K562 (cell line): ENCODE results near the gene PRKAG1. TPM values are rescaled to one million over a fixed set of nuclear protein-coding genes. Genes with fewer than 3 reads are reported as not detected.

Experiments used
- ATAC-seq: fragments of 200-7000 bp; cut with Tn5 transposase; 3 replicates; pipeline ENCODE4 v1.9.1; 2020; ENCODE audit warnings: moderate library complexity
- BruUV-seq: library from RNA; stranded (reverse); fragments of 400-500 nt; replicated peaks from 2 replicates; lab custom pipeline; 2021; lab: Mats Ljungman, UMichigan
- CTCF ChIA-PET: fragments of 300-600 bp; formaldehyde crosslinking; extraction: SDS; loops from one replicate; lab custom pipeline; 2021; ENCODE audit warnings: low intra/inter-chr PET ratio; lab: Yijun Ruan, JAX
- POLR2A ChIA-PET: fragments of 300-600, 350-650 bp; sonication (Branson Sonifier 250); formaldehyde crosslinking; extraction: SDS; loops from one replicate; lab custom pipeline; 2021; ENCODE audit warnings: antibody characterized with exemption, inconsistent platforms; lab: Yijun Ruan, JAX
- DNase-seq, 4 experiments: peaks; one replicate each; pipeline versions ENCODE4 v3.0.0 to v3.0.0-alpha.2; 2011 to 2018; ENCODE audit warnings: low spot score in 3 of 4, mixed read lengths in 3 of 4; ENCODE audit errors: extremely low read depth in 1 of 4
- FAIRE-seq: peaks from 2 replicates; lab custom pipeline; 2011; peaks lifted over from hg19 to GRCh38; lab: Jason Lieb, UNC
- H2AFZ ChIP-seq: 2 replicates; pipeline ENCODE4 v1.6.0; 2011; ENCODE audit warnings: low read depth, low read length, control low read depth, inconsistent platforms
- H3K27ac ChIP-seq: fragments of 200-600 bp; 3 replicates; pipeline ENCODE4 v1.8.0; 2011; ENCODE audit warnings: low read depth, mild to moderate bottlenecking, control low read depth, inconsistent platforms, low read length, moderate library complexity, mixed read lengths; ENCODE audit errors: extremely low read depth
- H3K27me3 ChIP-seq, 2 experiments: fragments of 300-600 bp in 1 of 2; 2 replicates in 1 of 2; 3 replicates in 1 of 2; pipeline versions ENCODE4 v1.6.0 to v1.8.0; 2011; ENCODE audit warnings: inconsistent platforms in 2 of 2, low read length in 2 of 2, mild to moderate bottlenecking in 1 of 2, mixed read lengths in 1 of 2, moderate library complexity in 1 of 2; ENCODE audit not compliant: control insufficient read depth in 2 of 2, insufficient read depth in 2 of 2
- H3K36me3 ChIP-seq: fragments of 300-600 bp; 3 replicates; pipeline ENCODE4 v1.8.0; 2011; ENCODE audit warnings: mild to moderate bottlenecking, low read length, inconsistent platforms; ENCODE audit not compliant: control insufficient read depth, insufficient read depth
- H3K4me1 ChIP-seq, 2 experiments: fragments of 200-600 bp in 1 of 2; replicated peaks in 1 of 2; 2 replicates in 1 of 2; 3 replicates in 1 of 2; pipeline versions ENCODE4 v1.5.1 to v1.8.0; 2011; ENCODE audit warnings: inconsistent platforms in 2 of 2, low read length in 2 of 2, mild to moderate bottlenecking in 1 of 2, mixed read lengths in 1 of 2, moderate library complexity in 1 of 2; ENCODE audit not compliant: control insufficient read depth in 2 of 2, insufficient read depth in 2 of 2
- H3K4me2 ChIP-seq: 2 replicates; pipeline ENCODE4 v1.6.1; 2011; ENCODE audit warnings: low read length, control low read depth, inconsistent platforms, mixed read lengths; ENCODE audit not compliant: insufficient read depth
- H3K4me3 ChIP-seq: fragments of 200-600 bp; sonication (generic), shearing (Covaris generic); 2 replicates; pipeline ENCODE4 v1.5.1; 2016; ENCODE audit warnings: control low read depth, inconsistent platforms
- H3K79me2 ChIP-seq: fragments of 200-600 bp; 3 replicates; pipeline ENCODE4 v1.8.0; 2011; ENCODE audit warnings: low read length, inconsistent platforms; ENCODE audit not compliant: control insufficient read depth, insufficient read depth
- H3K9ac ChIP-seq, 2 experiments: 2 replicates each; pipeline versions ENCODE4 v1.6.0 to v1.6.1; 2011; ENCODE audit warnings: low read depth in 2 of 2, low read length in 2 of 2, control low read depth in 1 of 2, inconsistent platforms in 1 of 2, mild to moderate bottlenecking in 1 of 2, mixed read lengths in 1 of 2; ENCODE audit not compliant: insufficient read depth in 1 of 2
- H3K9me1 ChIP-seq: one replicate; pipeline ENCODE4 v1.6.0; 2011; ENCODE audit warnings: inconsistent platforms, mild to moderate bottlenecking, low read length, moderate library complexity; ENCODE audit not compliant: control insufficient read depth, insufficient read depth
- H3K9me3 ChIP-seq: replicated peaks from 2 replicates; pipeline ENCODE4 v1.5.1; 2011; ENCODE audit warnings: low read depth, low read length, inconsistent platforms; ENCODE audit not compliant: control insufficient read depth, insufficient read depth
- H4K20me1 ChIP-seq: replicated peaks from 2 replicates; pipeline ENCODE4 v1.6.1; 2011; ENCODE audit warnings: low read length, inconsistent platforms, mixed read lengths; ENCODE audit not compliant: control insufficient read depth, insufficient read depth
- RHOXF2B ChIP-seq: fragments of 250-450 bp; sonication (Bioruptor Pico); conservative IDR thresholded peaks from 2 replicates; pipeline ENCODE4 v1.5.1; 2021
- SMC3 ChIP-seq: conservative IDR thresholded peaks from 2 replicates; pipeline ENCODE4 v1.6.1; 2011; ENCODE audit warnings: low read depth, low read length, improper control_type of control experiment; ENCODE audit not compliant: insufficient read depth
- ZNF407 ChIP-seq: fragments of 450-650 bp; IDR thresholded peaks from 2 replicates; pipeline ENCODE4 v1.6.1; 2016; ENCODE audit warnings: low read depth
- WGBS: fragments of 100-300 bp; shearing (Covaris generic); methylation state at CpG from one replicate; pipeline ENCODE4 v1.1.6; 2016; ENCODE audit warnings: low coverage, mixed read lengths; ENCODE audit not compliant: insufficient coverage; ENCODE audit errors: missing lambda C conversion rate; 5-methylcytosine and 5-hydroxymethylcytosine counted together
- in situ Hi-C: fragments of 300-500 bp; cut with MboI; formaldehyde crosslinking; loops from 4 replicates; pipeline ENCODE4 v1.15.0; 2018; ENCODE audit warnings: inconsistent platforms, mixed read lengths
- intact Hi-C: fragments of 100-400 bp; cut with micrococcal nuclease; formaldehyde crosslinking; loops from 2 replicates; pipeline ENCODE4 v1.14.2; 2022
- polyA plus RNA-seq, 8 experiments: library from polyadenylated mRNA; depleted of rRNA in 4 of 8; stranded (reverse) in 5 of 8; unstranded in 3 of 8; fragments of >200 nt; fragmentation: Nextera tagmentation in 2 of 8; fragmentation: Illumina TruSeq in 1 of 8; extraction: Ambion mirVana in 2 of 8; extraction: Trizol in 1 of 8; gene quantifications; 2 replicates each; pipeline versions ENCODE4 v1.2.1 to v1.2.3, GENCODE V29; 2011 to 2014; ENCODE audit warnings: inconsistent platforms in 1 of 8, missing spikeins in 1 of 8
- total RNA-seq, 7 experiments: library from RNA; depleted of rRNA in 6 of 7; stranded (reverse); fragments of >200 nt in 6 of 7; fragmentation: Illumina TruSeq in 2 of 7; extraction: Trizol in 2 of 7; gene quantifications; 2 replicates each; pipeline versions ENCODE4 v1.2.1 to v1.2.3, GENCODE V29; 2011 to 2021; ENCODE audit warnings: low replicate concordance in 1 of 7

Gene PRKAG1
- total and polyA plus RNA-seq, 9 of the 15 experiments (the other 6 are each of a cell fraction or from before 2014, with no cell fraction given), result 51.1 to 126 (median 79.1) TPM

GRCh38 chr12:49030119-49030518, 11.5 kb upstream of the PRKAG1 start:
- Histone ChIP-seq H4K20me1 (0 out of 2 replicates have a peak, but pooled peaks cover 5% of the 10 kb centered on the region), H3K4me2 (no peak overlapping the region), H3K79me2 (no peaks in the 10 kb centered on the region), H3K4me3 (no peak overlapping the region), H3K9me3 (no peaks in the 10 kb centered on the region), H3K4me1 (peaks cover 0 to 10% of the 10 kb centered on the region in 2 experiments; a peak in 1 of 5 replicates), H2AFZ (no peak overlapping the region), H3K9ac (no peak overlapping the region), H3K27me3 (no peaks in the 10 kb centered on the region), H3K36me3 (peaks cover 100% of the 10 kb centered on the region), H3K27ac (no peak overlapping the region), H3K9me1 (no peaks in the 10 kb centered on the region)
- TF ChIP-seq SMC3 (no peak), RHOXF2B (CRISPR knock-in tag) (no peak), ZNF407 (no peak)
- no peak for ATAC-seq
- ChIA-PET CTCF (no interaction called here), POLR2A (interaction anchor here (0.6 to 12.9 kb wide), 7 partner anchors 8 to 204 kb away, joined by 4 to 78 read pairs (median 7); partner anchors contain the start of gene PRKAG1)
- WGBS, result 91% methylated on average over 6 of the region's 8 CpGs
- BruUV-seq, result no TSS peak
- in situ Hi-C loops (no loop called here), intact Hi-C loops (no loop called here)
- no peak for FAIRE-seq
- no peak for DNase-seq
